Measurements from ENCODE around the gene BRD4. TPM values are rescaled to one million over a fixed set of nuclear protein-coding genes. Genes with fewer than 3 reads are reported as not detected.
"Not testable (repeated sequence)": the region's sequence is repeated elsewhere in the genome, so short reads cannot be mapped to it uniquely, and the experiment has no call there.

BRD4 gene
- total RNA-seq, 1 donor from 2014 or later, result 136 TPM

DNA sequence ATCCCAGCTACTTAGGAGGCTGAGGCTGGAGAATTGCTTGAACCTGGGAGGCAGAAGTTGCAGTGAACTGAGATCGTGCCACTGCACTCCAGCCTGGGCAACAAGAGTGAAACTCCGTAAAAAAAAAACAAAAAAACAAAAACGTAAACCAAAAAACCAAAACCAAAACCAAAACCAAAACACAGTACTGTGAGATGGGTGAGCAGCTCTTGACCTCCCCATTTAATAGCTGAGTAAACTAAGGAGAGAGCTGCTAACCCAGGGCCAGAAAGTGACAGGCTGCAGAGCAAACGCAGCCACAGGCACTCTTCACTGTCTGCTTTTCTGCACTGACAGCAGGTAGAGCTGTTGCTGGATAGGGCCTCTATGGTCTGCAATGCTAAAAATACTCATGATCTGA, 27.7 kb upstream of the BRD4 start:
- H3K36me3 Mint-ChIP-seq (ENCODE audit: low read depth, unreplicated experiment), result peaks cover 48% of the 10 kb centered on the region
- not testable (repeated sequence) for H3K27me3 Mint-ChIP-seq (ENCODE audit: unreplicated experiment)

DNA sequence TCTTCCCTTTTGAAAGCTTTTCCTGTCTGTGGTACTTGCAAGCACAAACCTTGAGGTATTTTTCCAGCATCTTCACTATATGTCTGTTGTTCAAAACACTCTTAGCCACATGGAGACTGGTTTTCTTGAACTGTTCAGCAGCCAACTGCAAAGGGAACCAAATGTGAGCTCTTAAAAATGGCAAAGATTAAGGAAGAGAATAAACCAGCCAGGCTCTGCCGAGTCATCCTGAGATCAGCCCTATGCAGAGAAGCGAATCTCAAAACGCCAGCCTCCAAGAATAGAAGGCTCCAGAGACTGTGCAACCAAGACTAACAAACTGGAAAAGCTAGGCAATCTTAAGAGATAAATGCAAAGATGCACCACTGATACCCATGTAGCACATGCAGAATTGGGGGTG, 26.6 kb upstream of the BRD4 start:
- peaks cover 53% of the 10 kb centered on the region for H3K36me3 Mint-ChIP-seq (ENCODE audit: low read depth, unreplicated experiment)
- TF ChIP-seq, protein P1, sequence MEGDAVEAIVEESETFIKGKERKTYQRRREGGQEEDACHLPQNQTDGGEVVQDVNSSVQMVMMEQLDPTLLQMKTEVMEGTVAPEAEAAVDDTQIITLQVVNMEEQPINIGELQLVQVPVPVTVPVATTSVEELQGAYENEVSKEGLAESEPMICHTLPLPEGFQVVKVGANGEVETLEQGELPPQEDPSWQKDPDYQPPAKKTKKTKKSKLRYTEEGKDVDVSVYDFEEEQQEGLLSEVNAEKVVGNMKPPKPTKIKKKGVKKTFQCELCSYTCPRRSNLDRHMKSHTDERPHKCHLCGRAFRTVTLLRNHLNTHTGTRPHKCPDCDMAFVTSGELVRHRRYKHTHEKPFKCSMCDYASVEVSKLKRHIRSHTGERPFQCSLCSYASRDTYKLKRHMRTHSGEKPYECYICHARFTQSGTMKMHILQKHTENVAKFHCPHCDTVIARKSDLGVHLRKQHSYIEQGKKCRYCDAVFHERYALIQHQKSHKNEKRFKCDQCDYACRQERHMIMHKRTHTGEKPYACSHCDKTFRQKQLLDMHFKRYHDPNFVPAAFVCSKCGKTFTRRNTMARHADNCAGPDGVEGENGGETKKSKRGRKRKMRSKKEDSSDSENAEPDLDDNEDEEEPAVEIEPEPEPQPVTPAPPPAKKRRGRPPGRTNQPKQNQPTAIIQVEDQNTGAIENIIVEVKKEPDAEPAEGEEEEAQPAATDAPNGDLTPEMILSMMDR (IDR thresholded peaks at IDR 0.05; ENCODE audit: unreplicated experiment), result no peak
- no peak for DNase-seq (ENCODE audit: low spot score)
- no peaks in the 10 kb centered on the region for H3K9me3 Mint-ChIP-seq (ENCODE audit: unreplicated experiment)
- H3K27ac Mint-ChIP-seq (ENCODE audit: unreplicated experiment), result no peak overlapping the region
- H3K4me3 Mint-ChIP-seq (ENCODE audit: unreplicated experiment), result peak overlapping the region; percentile 66
- peaks cover 5% of the 10 kb centered on the region for H3K27me3 Mint-ChIP-seq (ENCODE audit: unreplicated experiment)
- no peaks in the 10 kb centered on the region for H3K4me1 Mint-ChIP-seq (ENCODE audit: unreplicated experiment)

More for the DNA sequence above, 27.7 kb upstream of the BRD4 start:
- not testable (repeated sequence) for H3K4me1 Mint-ChIP-seq (ENCODE audit: unreplicated experiment); DNase-seq (ENCODE audit: low spot score); H3K27ac Mint-ChIP-seq (ENCODE audit: unreplicated experiment); H3K9me3 Mint-ChIP-seq (ENCODE audit: unreplicated experiment)
- peak overlapping the region; percentile 31 for H3K4me3 Mint-ChIP-seq (ENCODE audit: unreplicated experiment)

DNA sequence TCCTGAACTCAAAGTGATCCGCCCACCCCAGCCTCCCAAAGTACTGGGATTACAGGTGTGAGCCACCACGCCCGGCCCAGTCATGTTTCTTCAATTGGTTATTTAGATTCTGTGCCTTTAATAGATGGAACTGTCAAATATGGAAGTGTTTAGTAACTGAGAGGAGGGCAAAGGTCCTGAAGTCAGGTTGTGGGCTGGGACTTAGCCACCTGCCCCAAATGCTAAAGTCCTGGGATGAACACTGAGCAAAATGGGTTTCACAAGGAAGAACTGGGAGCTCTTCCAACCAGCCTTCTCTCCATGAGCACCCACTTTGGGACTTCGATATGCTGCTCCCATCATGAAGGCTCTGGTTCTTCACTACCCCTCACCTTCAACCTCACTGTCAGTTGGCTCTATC, 25.6 kb upstream of the BRD4 start:
- Mint-ChIP-seq H3K4me3 (ENCODE audit: unreplicated experiment) (no peak overlapping the region), H3K4me1 (ENCODE audit: unreplicated experiment) (no peaks in the 10 kb centered on the region), H3K27me3 (ENCODE audit: unreplicated experiment) (peaks cover 5% of the 10 kb centered on the region), H3K36me3 (ENCODE audit: low read depth, unreplicated experiment) (peaks cover 50% of the 10 kb centered on the region), H3K9me3 (ENCODE audit: unreplicated experiment) (no peaks in the 10 kb centered on the region), H3K27ac (ENCODE audit: unreplicated experiment) (no peak overlapping the region)
- DNase-seq (ENCODE audit: low spot score), result no peak
- TF ChIP-seq, protein P1 (IDR thresholded peaks at IDR 0.05; ENCODE audit: unreplicated experiment), result no peak

DNA sequence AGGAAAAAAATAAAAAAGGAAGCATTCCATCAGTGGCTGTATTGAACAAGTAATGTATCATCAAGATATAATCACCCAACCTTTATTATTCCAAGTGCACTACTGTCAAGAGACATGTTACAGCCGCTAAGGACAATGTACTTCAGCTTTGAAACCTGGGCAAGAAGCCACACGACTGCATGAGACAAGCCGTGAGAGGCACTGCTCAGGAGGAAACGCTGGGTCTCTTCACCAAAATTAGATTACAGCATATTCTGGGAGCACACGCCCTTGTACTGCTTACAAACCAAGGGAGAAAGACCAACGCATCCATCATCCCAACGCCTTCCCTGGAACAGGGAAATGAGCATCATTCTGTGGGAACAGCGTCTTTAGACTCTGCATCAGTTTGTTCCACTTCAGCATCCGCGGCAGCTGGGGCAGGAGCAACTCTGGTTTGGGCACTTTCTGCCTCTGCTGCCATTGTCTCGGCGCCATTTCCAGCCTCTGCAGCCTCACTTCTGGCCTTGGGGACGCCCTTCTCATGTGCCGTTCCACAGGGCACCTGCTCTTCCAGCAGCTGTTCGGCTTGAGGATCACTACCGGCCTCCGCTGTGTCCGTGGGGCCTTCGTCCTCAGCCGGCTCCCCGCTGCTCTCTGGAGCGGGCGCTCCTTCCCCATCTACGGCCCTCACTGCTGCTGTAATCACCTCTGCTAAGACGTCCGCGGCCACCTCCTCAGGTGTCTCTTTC, 22.4 kb upstream of the BRD4 start:
- H3K27me3 Mint-ChIP-seq (ENCODE audit: unreplicated experiment), result no peaks in the 10 kb centered on the region
- H3K27ac Mint-ChIP-seq (ENCODE audit: unreplicated experiment), result no peak overlapping the region
- TF ChIP-seq, protein P1 (IDR thresholded peaks at IDR 0.05; ENCODE audit: unreplicated experiment), result no peak
- H3K9me3 Mint-ChIP-seq (ENCODE audit: unreplicated experiment), result no peaks in the 10 kb centered on the region
- no peaks in the 10 kb centered on the region for H3K4me1 Mint-ChIP-seq (ENCODE audit: unreplicated experiment)
- H3K36me3 Mint-ChIP-seq (ENCODE audit: low read depth, unreplicated experiment), result peaks cover 31% of the 10 kb centered on the region
- H3K4me3 Mint-ChIP-seq (ENCODE audit: unreplicated experiment), result peak overlapping the region; percentile 19
- no peak for DNase-seq (ENCODE audit: low spot score)

DNA sequence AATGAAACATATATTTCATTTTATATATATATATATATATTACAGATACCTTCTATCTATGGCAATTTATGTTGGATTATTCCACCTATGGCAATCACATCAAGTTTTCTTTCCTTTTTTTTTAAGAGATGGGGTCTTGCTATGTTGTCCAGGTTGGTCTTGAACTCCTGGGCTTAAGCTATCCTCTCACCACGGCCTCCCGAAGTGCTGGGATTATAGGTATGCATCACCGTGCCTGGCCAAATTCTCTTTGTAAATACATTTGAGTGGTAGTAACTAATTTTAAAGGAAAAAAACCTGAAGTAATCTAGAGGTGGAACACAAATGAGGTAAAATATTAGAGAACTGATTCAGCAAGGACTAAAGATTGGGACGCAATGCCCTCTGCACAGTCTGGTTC, 21.6 kb upstream of the BRD4 start:
- no peak for DNase-seq (ENCODE audit: low spot score)
- TF ChIP-seq, protein P1 (IDR thresholded peaks at IDR 0.05; ENCODE audit: unreplicated experiment), result no peak
- Mint-ChIP-seq H3K27ac (ENCODE audit: unreplicated experiment) (no peak overlapping the region), H3K36me3 (ENCODE audit: low read depth, unreplicated experiment) (peaks cover 27% of the 10 kb centered on the region), H3K4me1 (ENCODE audit: unreplicated experiment) (no peaks in the 10 kb centered on the region), H3K9me3 (ENCODE audit: unreplicated experiment) (no peaks in the 10 kb centered on the region), H3K27me3 (ENCODE audit: unreplicated experiment) (no peaks in the 10 kb centered on the region), H3K4me3 (ENCODE audit: unreplicated experiment) (no peak overlapping the region)

DNA sequence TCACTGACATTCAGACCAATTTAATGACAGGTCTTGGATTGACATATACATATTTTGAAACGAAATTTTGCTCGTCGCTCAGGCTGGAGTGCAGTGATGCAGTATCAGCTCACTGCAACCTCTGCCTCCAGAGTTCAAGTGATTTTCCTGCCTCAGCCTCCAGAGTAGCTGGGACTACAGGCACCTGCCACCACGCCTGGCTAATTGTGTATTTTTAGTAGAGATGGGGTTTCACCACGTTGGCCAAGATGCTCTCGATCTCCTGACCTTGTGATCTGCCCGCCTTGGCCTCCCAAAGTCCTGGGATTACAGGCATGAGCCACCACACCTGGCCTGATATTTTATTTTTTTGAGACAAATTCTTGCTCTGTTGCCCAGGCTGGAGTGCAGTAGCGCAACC, 20.2 kb upstream of the BRD4 start:
- H3K4me1 Mint-ChIP-seq (ENCODE audit: unreplicated experiment); H3K4me3 Mint-ChIP-seq (ENCODE audit: unreplicated experiment); H3K9me3 Mint-ChIP-seq (ENCODE audit: unreplicated experiment); H3K27me3 Mint-ChIP-seq (ENCODE audit: unreplicated experiment); DNase-seq (ENCODE audit: low spot score): not testable (repeated sequence)
- Mint-ChIP-seq H3K27ac (ENCODE audit: unreplicated experiment) (peak overlapping the region; percentile 18), H3K36me3 (ENCODE audit: low read depth, unreplicated experiment) (peaks cover 15% of the 10 kb centered on the region)

DNA sequence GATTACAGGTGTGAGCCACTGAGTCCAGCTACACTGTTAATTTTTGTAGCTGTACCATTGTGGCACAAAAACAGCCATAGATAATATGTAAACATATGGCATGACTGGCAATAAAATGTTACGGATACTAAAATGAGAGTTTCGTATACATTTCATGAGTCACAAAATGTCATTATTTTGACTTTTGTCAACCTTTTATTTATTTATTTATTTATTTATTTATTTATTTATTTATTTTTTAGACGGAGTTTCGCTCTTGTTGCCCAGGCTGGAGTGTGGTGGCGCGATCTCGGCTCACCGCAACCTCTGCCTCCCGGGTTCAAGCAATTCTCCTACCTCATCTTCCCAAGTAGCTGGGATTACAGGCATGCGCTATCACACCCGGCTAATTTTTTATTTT, 9.0 kb upstream of the BRD4 start:
- H3K36me3 Mint-ChIP-seq (ENCODE audit: low read depth, unreplicated experiment); H3K4me3 Mint-ChIP-seq (ENCODE audit: unreplicated experiment); H3K9me3 Mint-ChIP-seq (ENCODE audit: unreplicated experiment); H3K27ac Mint-ChIP-seq (ENCODE audit: unreplicated experiment); DNase-seq (ENCODE audit: low spot score); H3K27me3 Mint-ChIP-seq (ENCODE audit: unreplicated experiment); H3K4me1 Mint-ChIP-seq (ENCODE audit: unreplicated experiment): not testable (repeated sequence)
